Islet precursor cell (in vitro differentiated cells): ENCODE data around the gene GCM1.

Experiments used
- DNase-seq: peaks from one replicate; pipeline ENCODE4 v3.0.0-alpha.2; 2018

GCM1 gene

GRCh38 chr6:53103993-53104675 lies 44.5 kb downstream of the GCM1 start:
- DNase-seq = no peak

DNA sequence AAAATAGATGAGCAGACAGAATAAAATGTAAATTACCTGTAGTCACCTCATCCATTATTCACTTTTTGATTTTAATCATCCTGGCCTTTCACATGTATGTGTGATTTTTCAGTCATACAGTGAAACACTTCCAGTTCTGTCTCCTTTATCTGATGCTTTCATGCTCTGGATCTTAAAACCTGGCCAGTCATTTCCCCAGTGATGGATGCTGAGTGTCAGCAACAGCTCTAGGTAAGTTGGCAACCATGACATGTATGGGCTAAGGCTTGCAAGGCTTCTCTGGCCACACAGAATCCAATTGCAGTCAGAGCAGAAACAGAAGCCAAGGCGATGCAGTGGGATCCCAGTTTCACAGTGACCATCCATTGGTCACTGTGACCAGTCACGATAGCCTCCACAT lies 47.6 kb downstream of the GCM1 start:
- no peak for DNase-seq

GRCh38 chr6:53100561-53100960 lies 48.1 kb downstream of the GCM1 start:
- DNase-seq = no peak

GRCh38 chr6:53095716-53096115 lies 52.9 kb downstream of the GCM1 start:
- no peak for DNase-seq

GRCh38 chr6:53095270-53095669 lies 53.4 kb downstream of the GCM1 start:
- DNase-seq = no peak

DNA sequence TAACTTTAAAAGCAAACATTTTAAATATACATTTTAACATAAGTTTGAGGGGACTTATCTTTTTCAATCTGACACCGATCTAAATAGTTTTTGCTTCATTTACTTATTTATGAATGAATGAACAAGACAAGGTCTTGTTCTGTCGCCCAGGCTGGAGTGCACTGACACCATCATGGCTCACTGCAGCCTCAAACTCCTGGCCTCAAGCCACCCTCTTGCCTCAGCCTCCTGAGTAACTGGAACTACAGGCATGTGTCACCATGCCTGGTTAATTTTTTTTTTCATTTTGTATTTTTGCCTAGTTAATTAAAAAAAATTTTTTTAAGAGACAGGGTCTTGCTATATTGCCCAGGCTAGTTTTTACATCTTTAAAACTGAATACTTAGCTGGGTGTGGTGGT lies 58.1 kb downstream of the GCM1 start:
- no peak for DNase-seq

DNA sequence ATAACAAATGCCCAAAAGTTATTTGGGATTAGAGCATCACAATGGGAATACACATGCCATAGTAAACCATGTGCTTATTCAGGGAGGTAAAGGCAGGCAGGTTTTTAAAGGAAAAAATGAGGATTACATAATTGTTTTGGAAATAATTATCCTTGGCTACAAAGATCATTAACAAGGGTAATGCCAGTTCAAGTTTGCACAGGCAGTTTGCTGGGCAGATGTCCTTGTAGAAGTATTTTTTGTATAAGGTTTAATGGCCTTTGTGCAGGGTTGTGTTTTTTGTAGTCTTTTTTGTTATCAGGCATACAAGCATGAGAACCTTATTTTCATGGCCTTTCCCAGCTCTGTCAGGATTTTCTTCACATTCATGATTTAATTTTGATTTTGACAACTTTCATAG lies 58.7 kb downstream of the GCM1 start:
- DNase-seq = no peak

DNA sequence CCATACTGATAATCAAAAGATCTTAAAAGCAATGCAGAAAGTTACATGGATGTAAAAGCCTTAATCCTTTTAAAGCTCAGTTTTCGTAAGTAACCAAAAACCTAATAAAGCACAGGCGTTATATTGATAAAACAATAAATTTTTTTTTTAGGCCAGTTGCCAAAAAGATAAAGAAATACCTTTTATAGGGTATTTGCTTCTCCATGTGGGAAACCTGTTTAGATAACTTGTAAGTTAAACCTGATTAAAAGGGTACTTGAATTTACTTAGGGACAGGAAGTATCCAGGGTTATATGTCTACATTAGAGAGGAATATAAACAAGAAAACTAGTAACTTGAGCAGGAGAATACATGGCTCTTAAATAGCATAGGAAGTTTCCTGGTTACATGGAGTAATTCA lies 62.3 kb downstream of the GCM1 start:
- DNase-seq = no peak

- DNase-seq = no peak
Observed at GRCh38 chr6:53080813-53081212, 67.8 kb downstream of the GCM1 start.
